Right renal cortex interstitium (tissue), 3 donors: ENCODE results near the gene LBR. TPM values are rescaled to one million over a fixed set of nuclear protein-coding genes. Genes with fewer than 3 reads are reported as not detected.

Experiments
- DNase-seq, 3 donors: peaks; one replicate each; pipeline ENCODE4 v3.0.0-alpha.2; 2013; ENCODE audit warnings: low read depth in 3 of 3, low spot score in 2 of 3
- polyA plus RNA-seq, 3 donors: library from polyadenylated mRNA; unstranded; fragments of 120-200 nt; gene quantifications; one replicate each; pipeline ENCODE4 v1.2.1, GENCODE V29; 2013; ENCODE audit not compliant: insufficient read length in 3 of 3

Gene LBR
- polyA plus RNA-seq, 3 donors, result 80.3 to 85.7 (median 83.8) TPM

DNA sequence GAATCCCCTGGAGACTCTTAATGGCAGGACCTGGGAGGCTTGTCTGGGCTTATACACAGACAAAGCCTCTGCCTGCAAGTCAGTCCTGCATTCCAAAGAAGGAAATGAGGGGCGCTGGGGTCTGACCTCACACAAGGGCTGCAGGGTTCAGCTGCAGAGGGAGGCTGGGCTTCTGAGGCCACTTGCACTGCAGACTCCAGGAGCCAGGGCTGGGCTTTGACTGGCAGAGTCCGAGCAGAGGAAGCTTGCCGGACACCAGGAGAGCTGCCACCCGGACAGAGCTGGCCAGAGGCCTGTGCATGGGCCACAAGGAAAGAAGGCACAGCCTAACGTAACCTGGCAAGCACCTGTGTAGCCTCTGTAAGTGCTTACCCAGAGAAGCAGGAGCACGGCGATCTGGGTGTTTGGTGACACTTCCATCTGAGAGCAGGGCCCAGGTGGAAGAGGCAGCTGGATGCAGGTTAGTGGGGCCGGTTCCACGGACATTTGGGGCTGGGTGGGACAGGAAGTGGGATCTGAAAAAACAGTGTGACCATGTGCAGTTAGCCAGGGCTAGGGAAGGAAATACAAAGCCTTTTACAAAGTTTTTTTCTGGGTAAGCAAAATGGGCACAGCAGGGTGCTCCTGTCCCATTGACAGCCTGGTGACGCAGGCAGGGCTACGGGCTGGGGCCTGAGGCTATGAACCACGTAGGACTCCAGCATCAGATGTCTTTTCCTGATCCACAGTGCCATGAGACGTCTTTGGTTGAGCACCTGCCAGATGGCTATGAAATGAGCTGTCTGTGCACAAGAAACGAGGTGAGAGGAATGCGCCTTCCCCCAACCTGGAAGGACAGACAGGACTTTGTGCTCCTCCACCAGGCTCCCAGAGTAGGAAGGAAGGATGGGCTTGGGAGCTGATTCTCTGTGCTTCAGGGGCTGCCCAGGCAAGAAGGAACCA, 37.3 kb upstream of the LBR start:
- DNase-seq, result no peak

DNA sequence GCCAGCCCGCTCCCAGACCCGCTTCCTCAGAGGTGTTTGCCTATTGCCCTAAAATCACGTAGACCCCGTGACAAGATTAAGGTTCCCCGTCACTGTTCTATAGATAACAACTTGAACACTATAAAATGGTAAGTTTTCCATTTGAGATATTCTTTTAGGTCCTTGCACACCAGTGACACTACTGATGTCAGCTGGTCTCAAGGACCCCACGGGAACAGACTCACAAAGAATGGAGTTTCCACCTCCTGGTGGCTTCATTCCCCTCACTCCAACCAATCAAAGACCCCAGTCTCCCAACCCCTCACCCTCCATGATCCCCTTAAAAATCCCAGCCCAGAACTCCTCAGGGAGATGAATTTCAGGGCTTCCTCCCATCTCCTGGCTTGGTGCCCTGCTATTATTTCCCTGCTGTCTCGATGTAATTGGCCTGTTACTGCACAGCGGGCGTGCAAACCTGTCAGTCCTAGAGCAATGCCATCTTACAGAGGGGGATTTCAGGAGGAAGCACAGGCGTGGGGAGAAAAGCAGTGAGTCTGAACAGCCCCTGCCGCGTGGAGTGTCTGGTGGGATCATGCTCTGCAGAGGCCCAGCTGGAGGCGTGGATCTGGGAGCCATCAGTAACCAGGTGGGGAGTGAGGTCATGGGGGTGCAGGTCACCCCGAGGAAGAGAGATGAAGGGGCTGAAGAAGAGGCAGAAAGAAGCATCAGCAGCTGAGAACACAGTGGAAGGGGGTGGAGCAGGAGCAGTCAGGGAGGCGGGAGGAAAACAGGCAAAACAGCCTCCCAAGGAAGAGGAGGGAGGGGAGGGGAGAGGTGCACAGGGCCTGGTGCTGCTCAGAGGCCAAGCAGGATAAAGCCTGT, 35.1 kb upstream of the LBR start:
- DNase-seq, result no peak

DNA sequence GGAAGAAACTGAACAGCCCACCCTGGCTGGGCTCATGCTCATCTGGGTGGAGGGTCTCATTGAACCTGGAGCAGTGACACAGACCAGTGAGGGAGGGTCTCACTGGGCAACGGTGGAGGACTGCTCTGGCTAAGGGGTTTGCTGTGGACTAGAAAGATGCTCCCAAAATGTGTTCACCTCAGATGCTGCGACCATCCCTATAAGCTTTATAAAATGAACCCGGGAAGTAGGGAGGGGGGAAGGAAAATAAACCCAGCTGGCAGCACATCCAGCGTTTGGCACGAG, 34.5 kb upstream of the LBR start:
- DNase-seq, result no peak

GRCh38 chr1:225461533-225462428, 33.9 kb upstream of the LBR start:
- no peak for DNase-seq

GRCh38 chr1:225460737-225461532, 33.1 kb upstream of the LBR start:
- DNase-seq, result no peak

DNA sequence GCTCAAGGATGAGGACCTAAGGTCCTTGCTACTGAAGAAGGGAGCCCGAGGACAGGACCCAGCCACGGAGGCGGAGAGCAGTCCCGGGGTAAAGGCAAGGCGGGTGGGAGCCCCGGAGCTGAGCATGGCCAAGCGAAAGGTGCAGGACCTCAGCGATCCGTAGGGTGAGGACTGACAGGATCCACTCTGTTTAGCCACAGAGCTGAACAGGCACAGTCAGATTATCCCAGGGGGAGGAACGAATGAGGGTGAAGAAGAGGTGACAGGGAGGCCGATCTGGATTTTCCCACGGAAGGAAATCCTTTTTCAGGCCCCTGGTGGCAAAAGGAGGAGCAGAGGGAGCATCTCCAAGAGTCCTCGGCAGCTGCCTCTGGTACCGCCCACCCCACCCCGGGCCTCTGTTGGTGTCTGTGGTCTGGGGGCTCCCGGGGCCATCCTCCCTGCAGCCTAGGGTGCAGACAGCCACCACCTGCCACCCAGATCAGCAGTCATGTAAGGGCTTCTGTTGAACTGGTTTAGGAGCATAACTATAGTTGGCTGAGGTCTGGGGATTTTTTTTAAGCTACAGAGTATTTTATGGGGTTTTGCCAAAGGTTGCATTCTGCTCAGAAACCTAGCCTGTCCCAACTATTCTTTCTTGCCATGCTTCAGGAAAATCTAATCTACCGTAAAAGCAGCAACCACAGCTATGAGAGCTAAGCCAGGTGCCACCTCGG, 32.3 kb upstream of the LBR start:
- no peak for DNase-seq

DNA sequence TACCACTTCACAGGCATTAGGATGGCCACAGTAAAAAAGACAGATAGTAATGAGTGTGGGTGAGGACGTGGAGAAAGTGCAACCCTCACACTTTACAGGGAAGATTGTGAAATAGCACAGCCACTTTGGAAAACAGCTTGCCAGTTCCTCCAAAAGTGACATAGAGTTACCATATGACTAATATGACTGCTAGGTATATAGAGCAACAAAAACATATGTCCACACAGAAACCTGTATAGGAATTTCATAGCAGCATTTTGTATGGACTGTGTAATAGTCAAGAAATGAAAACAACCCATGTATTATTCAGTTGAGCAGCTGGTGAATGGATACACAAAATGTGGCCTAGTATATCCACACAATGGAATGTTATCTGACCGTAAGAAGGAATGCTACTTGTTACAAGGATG, 30.4 kb upstream of the LBR start:
- no peak for DNase-seq

DNA sequence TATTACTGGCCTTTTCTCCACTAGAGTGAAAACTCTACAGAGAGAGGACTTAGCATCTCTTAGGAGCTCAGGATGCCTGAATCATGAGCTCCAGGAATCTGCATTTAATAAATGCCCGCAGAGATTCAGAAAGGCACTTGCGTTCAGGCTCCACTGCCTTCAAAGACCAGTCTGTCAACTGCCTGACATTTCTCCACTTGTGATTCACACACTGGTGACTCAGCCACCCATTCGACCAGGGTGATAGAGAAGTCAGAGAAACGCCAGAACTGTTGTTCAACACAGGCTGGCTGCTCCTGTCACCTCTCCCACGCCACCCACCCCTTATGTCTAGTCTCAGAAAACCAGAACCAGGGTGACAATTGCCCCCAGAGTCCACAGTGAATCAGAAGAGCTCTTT, 26.9 kb upstream of the LBR start:
- DNase-seq, result no peak

GRCh38 chr1:225453797-225454648, 26.2 kb upstream of the LBR start:
- DNase-seq, result no peak

- no peak for DNase-seq
These were observed 24.1 kb upstream of the LBR start for GRCh38 chr1:225451840-225452515.

GRCh38 chr1:225451340-225451739, 23.5 kb upstream of the LBR start:
- DNase-seq, result no peak

DNA sequence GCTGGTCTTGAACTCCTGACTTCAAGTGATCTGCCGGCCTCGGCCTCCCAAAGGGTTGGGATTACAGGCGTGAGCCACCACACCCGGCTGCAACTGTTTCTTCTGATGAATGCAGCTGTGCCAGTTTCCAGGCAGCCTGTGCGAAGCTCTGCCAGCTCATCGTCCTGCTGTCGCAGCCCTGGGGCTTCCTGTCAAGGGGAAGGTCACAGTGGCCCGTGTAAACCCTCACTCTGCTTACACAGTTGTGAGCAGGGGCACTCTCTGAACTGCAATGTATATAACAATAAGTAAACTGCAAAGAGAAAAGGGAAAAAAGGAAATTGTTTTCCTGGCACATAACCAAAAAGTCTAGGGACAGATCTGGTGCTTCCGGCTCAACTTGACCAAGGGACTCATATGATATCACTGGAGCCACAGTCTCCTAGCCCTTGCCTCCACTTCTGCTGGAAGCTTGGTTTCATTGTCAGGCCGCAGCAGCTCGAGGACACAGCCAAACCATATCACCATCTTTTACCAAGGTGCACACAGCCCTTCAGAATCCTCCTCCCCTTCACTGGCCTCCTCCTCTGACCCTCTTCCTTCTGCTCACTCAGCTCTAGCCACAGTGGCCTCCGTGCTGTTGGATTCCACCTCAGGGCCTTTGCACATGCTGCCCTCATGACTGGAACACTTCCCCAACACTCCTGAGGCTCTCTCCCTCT, 22.8 kb upstream of the LBR start:
- DNase-seq, result no peak

- DNase-seq, result no peak
These were observed 21.9 kb upstream of the LBR start for GRCh38 chr1:225449774-225450173.

DNA sequence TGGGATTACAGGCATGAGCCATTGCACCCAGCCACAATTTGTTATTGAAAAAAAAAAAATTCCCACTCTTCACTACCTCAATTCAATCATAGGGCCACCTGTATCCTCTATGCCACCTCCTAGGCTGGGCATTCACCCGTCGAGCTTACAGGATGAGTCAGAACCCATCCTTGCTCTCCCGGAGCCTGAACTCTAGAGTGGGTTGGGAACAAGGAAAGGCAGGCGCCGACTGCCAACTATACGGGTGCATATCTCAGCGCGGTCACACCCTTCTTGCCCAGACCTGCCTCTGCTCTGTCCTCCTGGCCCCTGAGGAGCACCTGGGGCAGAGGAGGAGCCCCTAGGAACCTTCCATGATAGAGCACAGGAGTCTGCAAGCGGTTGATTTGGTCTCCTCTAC, 21.4 kb upstream of the LBR start:
- DNase-seq, result no peak

GRCh38 chr1:225448146-225448805, 20.4 kb upstream of the LBR start:
- DNase-seq, result no peak

DNA sequence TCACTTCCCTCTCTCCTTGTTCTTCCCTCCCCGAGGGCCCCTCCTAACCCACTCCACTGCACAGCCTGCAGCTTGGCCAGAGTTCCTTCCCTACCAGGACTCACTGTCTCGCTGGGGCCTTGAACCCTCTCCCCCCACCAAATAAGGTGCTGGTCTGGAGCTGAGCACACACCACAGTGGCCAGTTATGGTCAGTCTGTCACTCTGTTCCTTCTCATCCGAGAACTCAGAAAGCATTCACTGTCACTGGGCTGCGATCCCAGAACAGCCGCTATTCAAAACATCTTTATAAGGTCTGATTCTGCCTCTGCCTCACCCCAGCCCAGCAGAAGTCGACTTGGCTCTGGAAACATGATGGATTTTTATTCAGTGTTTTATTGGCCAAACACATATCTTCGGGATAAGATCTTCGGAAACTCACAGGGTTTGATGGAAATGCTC, 19.8 kb upstream of the LBR start:
- DNase-seq, result no peak
